Ovary (tissue), 3 donors: ENCODE data around the gene GPLD1.

Experiments used
- EP300 ChIP-seq: sonication (generic); formaldehyde crosslinking; IDR thresholded peaks from one replicate; pipeline ENCODE4 v1.6.1; 2017; ENCODE audit warnings: antibody characterized with exemption
- TF ChIP-seq, protein P1 (sequence below), 3 donors: fragments of 450-650 bp in 2 of 3; fragments of 200-600 bp in 1 of 3; IDR thresholded peaks; one replicate each; pipeline versions ENCODE4 v1.5.1 to v1.8.0; 2016 to 2022; ENCODE audit warnings: antibody characterized with exemption in 3 of 3, mild to moderate bottlenecking in 1 of 3
- donor health status: DM: no; HTN: no; CAD: no.

DNA sequence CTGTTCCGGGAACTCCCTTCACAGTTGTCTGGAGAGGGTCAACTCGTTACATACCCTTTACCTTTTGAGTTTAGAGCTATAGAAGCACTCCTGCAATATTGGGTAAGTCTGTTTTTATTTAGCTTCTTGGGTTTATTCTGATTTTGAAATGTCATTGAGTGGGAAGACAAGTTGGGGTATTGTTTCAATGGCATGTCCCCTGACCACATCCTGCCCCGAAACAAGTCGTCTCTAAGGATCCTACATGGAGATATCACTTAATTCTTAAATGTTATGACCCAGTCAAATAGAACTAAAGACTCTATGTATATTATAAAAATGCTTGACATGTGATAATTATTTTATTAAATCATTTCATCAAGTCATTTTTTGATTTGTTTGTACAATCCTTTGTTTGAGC, 77.1 kb downstream of the GPLD1 start:
- TF ChIP-seq, protein P1, sequence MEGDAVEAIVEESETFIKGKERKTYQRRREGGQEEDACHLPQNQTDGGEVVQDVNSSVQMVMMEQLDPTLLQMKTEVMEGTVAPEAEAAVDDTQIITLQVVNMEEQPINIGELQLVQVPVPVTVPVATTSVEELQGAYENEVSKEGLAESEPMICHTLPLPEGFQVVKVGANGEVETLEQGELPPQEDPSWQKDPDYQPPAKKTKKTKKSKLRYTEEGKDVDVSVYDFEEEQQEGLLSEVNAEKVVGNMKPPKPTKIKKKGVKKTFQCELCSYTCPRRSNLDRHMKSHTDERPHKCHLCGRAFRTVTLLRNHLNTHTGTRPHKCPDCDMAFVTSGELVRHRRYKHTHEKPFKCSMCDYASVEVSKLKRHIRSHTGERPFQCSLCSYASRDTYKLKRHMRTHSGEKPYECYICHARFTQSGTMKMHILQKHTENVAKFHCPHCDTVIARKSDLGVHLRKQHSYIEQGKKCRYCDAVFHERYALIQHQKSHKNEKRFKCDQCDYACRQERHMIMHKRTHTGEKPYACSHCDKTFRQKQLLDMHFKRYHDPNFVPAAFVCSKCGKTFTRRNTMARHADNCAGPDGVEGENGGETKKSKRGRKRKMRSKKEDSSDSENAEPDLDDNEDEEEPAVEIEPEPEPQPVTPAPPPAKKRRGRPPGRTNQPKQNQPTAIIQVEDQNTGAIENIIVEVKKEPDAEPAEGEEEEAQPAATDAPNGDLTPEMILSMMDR (IDR thresholded peaks at IDR 0.05) = no peak
- no peak for TF ChIP-seq EP300
